ENCODE data around the gene CCR9. TPM values are rescaled to one million over a fixed set of nuclear protein-coding genes. Genes with fewer than 3 reads are reported as not detected.

CCR9 gene
- total RNA-seq, 2 experiments from 2014 or later, result 0.28 TPM

DNA sequence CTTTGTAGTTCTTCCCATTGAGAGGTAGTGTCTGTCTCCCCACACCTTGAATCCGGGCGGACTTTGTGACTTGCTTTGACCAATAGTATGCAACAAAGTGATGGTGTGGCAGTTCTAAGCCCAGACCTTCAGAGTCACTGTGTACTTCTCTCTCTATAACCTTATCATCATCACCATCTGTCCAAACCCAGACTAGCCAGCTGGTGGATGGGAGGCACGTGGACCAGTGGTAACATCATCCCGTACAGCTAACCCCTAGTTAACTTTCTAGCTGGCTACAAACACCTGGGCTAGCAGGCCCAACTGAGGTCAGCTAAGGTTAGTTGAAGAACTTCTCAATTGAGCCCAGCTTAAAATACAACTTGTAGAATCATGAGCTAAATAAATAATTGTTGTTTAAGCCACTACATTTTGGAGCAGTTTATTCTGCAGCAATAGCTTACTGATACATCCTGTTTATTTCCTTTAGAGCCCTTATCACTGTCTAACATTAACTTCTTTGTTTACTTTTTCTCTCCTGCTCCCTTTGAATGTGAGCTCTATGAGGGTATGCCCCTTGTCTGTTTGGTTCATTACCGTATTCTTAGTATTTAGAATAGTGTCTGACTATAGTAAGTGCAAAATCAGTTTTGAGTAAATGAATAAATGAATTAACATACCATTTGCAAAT, 11.5 kb upstream of the CCR9 start:
- H3K27me3 Mint-ChIP-seq, result peaks cover 73% of the 10 kb centered on the region
- no peak overlapping the region for H3K27ac Mint-ChIP-seq
- ChIA-PET POLR2A (interaction anchor here (1.7 kb wide), 1 partner anchor 10 kb away, joined by 3 read pairs; no protein-coding TSS in a partner anchor), CTCF (interaction anchor here (0.8 to 0.9 kb wide), 2 partner anchors 43 to 54 kb away, joined by 3 read pairs; no protein-coding TSS in a partner anchor)
- no peak overlapping the region for H3K4me3 Mint-ChIP-seq
- peaks cover 20% of the 10 kb centered on the region for H3K4me1 Mint-ChIP-seq
- DNase-seq, result no peak
- no peaks in the 10 kb centered on the region for H3K36me3 Mint-ChIP-seq (ENCODE audit: low read depth)
- no peaks in the 10 kb centered on the region for H3K9me3 Mint-ChIP-seq

DNA sequence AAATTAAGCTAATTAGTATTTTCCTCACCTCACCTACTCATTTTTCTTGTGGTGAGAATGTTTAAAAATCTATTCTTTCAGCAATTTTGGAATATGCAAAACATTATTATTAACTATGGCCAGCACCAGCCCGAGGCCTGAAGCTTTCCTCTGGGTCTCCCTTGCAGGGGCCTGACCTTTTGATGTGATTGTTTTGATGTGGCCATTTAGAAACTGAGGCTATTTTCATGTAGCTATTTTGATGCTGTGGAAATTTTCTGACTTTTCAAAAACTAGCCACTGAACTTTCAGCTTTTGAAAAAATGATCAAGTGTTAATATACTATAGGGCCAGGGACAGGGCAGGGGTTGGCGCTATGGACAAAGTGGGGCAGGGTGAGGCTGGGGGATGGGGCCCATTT, 8.2 kb upstream of the CCR9 start:
- Mint-ChIP-seq H3K4me3 (no peak overlapping the region), H3K27me3 (peaks cover 65% of the 10 kb centered on the region), H3K9me3 (no peaks in the 10 kb centered on the region), H3K27ac (no peak overlapping the region), H3K36me3 (ENCODE audit: low read depth) (no peaks in the 10 kb centered on the region), H3K4me1 (peaks cover 22% of the 10 kb centered on the region)
- CTCF ChIA-PET, result interaction anchor here (0.7 kb wide), 1 partner anchor 1402 kb away, joined by 3 read pairs; no protein-coding TSS in a partner anchor
- DNase-seq, result no peak
- POLR2A ChIA-PET, result interaction anchor here (0.5 kb wide), 1 partner anchor 17 kb away, joined by 3 read pairs; no protein-coding TSS in a partner anchor

GRCh38 chr3:45880725-45881077, 5.6 kb upstream of the CCR9 start:
- no peaks in the 10 kb centered on the region for H3K36me3 Mint-ChIP-seq (ENCODE audit: low read depth)
- no peak overlapping the region for H3K27ac Mint-ChIP-seq
- H3K9me3 Mint-ChIP-seq, result no peaks in the 10 kb centered on the region
- CTCF ChIA-PET, result no interaction called here
- peaks cover 29% of the 10 kb centered on the region for H3K4me1 Mint-ChIP-seq
- no peak overlapping the region for H3K4me3 Mint-ChIP-seq
- DNase-seq, result no peak
- POLR2A ChIA-PET, result interaction anchor here (0.6 to 2.1 kb wide), 8 partner anchors 11 to 526 kb away, joined by 3 to 10 read pairs (median 7); partner anchors contain the start of genes CCR5AS, CCRL2 and LZTFL1
- H3K27me3 Mint-ChIP-seq, result peaks cover 60% of the 10 kb centered on the region

GRCh38 chr3:45881078-45882022, 5.0 kb upstream of the CCR9 start:
- no peak overlapping the region for H3K27ac Mint-ChIP-seq
- H3K9me3 Mint-ChIP-seq, result no peaks in the 10 kb centered on the region
- peaks cover 29% of the 10 kb centered on the region for H3K4me1 Mint-ChIP-seq
- ChIA-PET CTCF (interaction anchor here (0.6 to 0.7 kb wide), 2 partner anchors 20 to 197 kb away, joined by 3 read pairs; no protein-coding TSS in a partner anchor), POLR2A (interaction anchor here (0.6 to 2.1 kb wide), 9 partner anchors 11 to 526 kb away, joined by 3 to 10 read pairs (median 6); partner anchors contain the start of genes CCR5AS, CCRL2, CXCR6 and LZTFL1)
- peaks cover 60% of the 10 kb centered on the region for H3K27me3 Mint-ChIP-seq
- peak; percentile 65 for DNase-seq
- no peaks in the 10 kb centered on the region for H3K36me3 Mint-ChIP-seq (ENCODE audit: low read depth)
- no peak overlapping the region for H3K4me3 Mint-ChIP-seq

GRCh38 chr3:45884368-45885201, 1.8 kb upstream of the CCR9 start:
- Mint-ChIP-seq H3K4me1 (peaks cover 25% of the 10 kb centered on the region), H3K27me3 (peaks cover 50% of the 10 kb centered on the region), H3K4me3 (no peak overlapping the region), H3K9me3 (no peaks in the 10 kb centered on the region), H3K36me3 (ENCODE audit: low read depth) (no peaks in the 10 kb centered on the region), H3K27ac (no peak overlapping the region)
- DNase-seq, result no peak
- ChIA-PET CTCF (interaction anchor here (1.1 kb wide), 1 partner anchor 45 kb away, joined by 3 read pairs; no protein-coding TSS in a partner anchor), POLR2A (interaction anchor here (1.6 kb wide), 1 partner anchor 10 kb away, joined by 3 read pairs; no protein-coding TSS in a partner anchor)

DNA sequence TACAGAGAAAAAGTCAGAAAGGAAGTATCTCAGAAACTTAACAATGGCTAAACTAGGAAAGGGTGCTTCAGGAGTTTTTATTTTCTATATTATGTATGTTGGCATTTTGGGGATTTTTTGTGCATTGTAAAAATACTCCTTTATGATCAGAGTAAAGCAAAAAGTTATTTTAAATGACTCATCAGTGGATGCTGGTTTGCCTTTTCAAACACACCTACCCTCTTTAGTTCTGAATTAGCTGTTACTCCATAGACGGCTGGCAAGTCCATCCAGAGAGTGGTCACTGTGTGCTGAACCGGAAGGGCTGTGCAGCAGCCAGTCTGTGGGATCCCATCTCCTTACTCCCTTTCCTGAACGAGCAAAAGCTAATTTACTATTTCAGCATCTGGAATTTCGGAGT, 942 bp downstream of the CCR9 start:
- peaks cover 8% of the 10 kb centered on the region for H3K4me1 Mint-ChIP-seq
- no peak for DNase-seq
- ChIA-PET POLR2A (interaction anchor here (1.1 kb wide), 1 partner anchor 30 kb away, joined by 3 read pairs; no protein-coding TSS in a partner anchor), CTCF (interaction anchor here (0.8 kb wide), 1 partner anchor 56 kb away, joined by 3 read pairs; no protein-coding TSS in a partner anchor)
- peaks cover 2% of the 10 kb centered on the region for H3K36me3 Mint-ChIP-seq (ENCODE audit: low read depth)
- peaks cover 53% of the 10 kb centered on the region for H3K27me3 Mint-ChIP-seq
- no peak overlapping the region for H3K27ac Mint-ChIP-seq
- no peaks in the 10 kb centered on the region for H3K9me3 Mint-ChIP-seq
- H3K4me3 Mint-ChIP-seq, result no peak overlapping the region

- peaks cover 2% of the 10 kb centered on the region for H3K36me3 Mint-ChIP-seq (ENCODE audit: low read depth)
- no peak overlapping the region for H3K27ac Mint-ChIP-seq
- ChIA-PET POLR2A (interaction anchor here (1.1 kb wide), 1 partner anchor 29 kb away, joined by 3 read pairs; no protein-coding TSS in a partner anchor), CTCF (interaction anchor here (0.6 to 0.8 kb wide), 2 partner anchors 55 to 275 kb away, joined by 3 to 4 read pairs; no protein-coding TSS in a partner anchor)
- H3K4me3 Mint-ChIP-seq, result no peak overlapping the region
- H3K4me1 Mint-ChIP-seq, result peaks cover 12% of the 10 kb centered on the region
- no peak for DNase-seq
- H3K9me3 Mint-ChIP-seq, result no peaks in the 10 kb centered on the region
- peaks cover 55% of the 10 kb centered on the region for H3K27me3 Mint-ChIP-seq
Observed at GRCh38 chr3:45887759-45888511, 1.6 kb downstream of the CCR9 start.

DNA sequence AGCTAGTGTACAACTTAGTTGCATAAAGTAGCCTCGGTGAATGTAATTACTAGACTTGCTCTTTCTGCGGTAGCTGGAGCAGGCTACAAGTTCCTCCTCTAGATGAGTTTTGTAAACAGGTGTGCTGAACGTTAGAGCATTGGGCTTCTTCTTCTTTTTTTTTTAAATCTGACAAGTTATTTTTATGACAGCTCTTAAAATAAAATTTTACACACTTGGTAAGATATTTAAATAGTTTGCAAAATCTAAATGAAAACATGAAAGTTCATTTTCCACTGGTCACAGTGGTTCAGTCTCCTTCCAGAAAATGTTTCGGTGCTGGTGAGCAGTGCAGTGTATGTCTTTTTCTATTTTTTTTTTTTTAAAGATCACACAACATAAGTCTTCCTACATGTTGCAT, 3.0 kb downstream of the CCR9 start:
- no peak overlapping the region for H3K27ac Mint-ChIP-seq
- H3K4me3 Mint-ChIP-seq, result no peak overlapping the region
- peaks cover 11% of the 10 kb centered on the region for H3K4me1 Mint-ChIP-seq
- ChIA-PET CTCF (no interaction called here), POLR2A (no interaction called here)
- H3K9me3 Mint-ChIP-seq, result no peaks in the 10 kb centered on the region
- DNase-seq, result no peak
- peaks cover 55% of the 10 kb centered on the region for H3K27me3 Mint-ChIP-seq
- H3K36me3 Mint-ChIP-seq (ENCODE audit: low read depth), result peaks cover 2% of the 10 kb centered on the region

DNA sequence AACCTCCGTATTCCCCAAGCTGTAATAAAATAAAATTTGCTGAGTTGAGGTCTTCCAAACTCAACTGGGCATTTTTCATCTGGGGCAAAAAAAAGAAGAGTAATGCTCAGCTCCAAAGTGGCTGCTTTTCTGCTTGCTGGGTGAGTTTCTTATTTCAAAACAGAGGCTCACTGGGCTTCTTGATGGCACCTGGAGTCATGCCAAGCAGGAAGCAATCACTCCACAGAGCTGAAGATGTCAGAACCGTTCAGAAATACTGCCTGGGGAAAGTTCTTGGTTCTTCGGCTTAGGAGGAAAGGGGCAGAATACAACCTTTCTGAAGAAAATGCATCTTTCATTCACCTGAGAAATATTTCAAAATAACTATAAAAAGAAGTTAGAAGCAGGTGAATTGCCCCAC, 4.1 kb downstream of the CCR9 start:
- POLR2A ChIA-PET, result no interaction called here
- H3K27me3 Mint-ChIP-seq, result peaks cover 55% of the 10 kb centered on the region
- peaks cover 2% of the 10 kb centered on the region for H3K36me3 Mint-ChIP-seq (ENCODE audit: low read depth)
- H3K9me3 Mint-ChIP-seq, result no peaks in the 10 kb centered on the region
- H3K27ac Mint-ChIP-seq, result no peak overlapping the region
- peaks cover 4% of the 10 kb centered on the region for H3K4me1 Mint-ChIP-seq
- no peak for DNase-seq
- no peak overlapping the region for H3K4me3 Mint-ChIP-seq
- CTCF ChIA-PET, result no interaction called here

- POLR2A ChIA-PET, result interaction anchor here (1.1 to 1.5 kb wide), 2 partner anchors 16 to 50 kb away, joined by 6 read pairs; partner anchors contain the start of gene LZTFL1
- peaks cover 4% of the 10 kb centered on the region for H3K4me1 Mint-ChIP-seq
- peaks cover 52% of the 10 kb centered on the region for H3K27me3 Mint-ChIP-seq
- H3K36me3 Mint-ChIP-seq (ENCODE audit: low read depth), result peaks cover 2% of the 10 kb centered on the region
- CTCF ChIA-PET, result interaction anchor here (1.7 kb wide), 1 partner anchor 16 kb away, joined by 3 read pairs; no protein-coding TSS in a partner anchor
- no peak for DNase-seq
- H3K4me3 Mint-ChIP-seq, result no peak overlapping the region
- H3K9me3 Mint-ChIP-seq, result no peaks in the 10 kb centered on the region
- no peak overlapping the region for H3K27ac Mint-ChIP-seq
Observed at GRCh38 chr3:45892161-45892560, 5.8 kb downstream of the CCR9 start.

- no peak overlapping the region for H3K27ac Mint-ChIP-seq
- DNase-seq, result no peak
- ChIA-PET POLR2A (interaction anchor here (1.5 kb wide), 1 partner anchor 10 kb away, joined by 3 read pairs; no protein-coding TSS in a partner anchor), CTCF (no interaction called here)
- H3K4me1 Mint-ChIP-seq, result peaks cover 4% of the 10 kb centered on the region
- H3K4me3 Mint-ChIP-seq, result no peak overlapping the region
- no peaks in the 10 kb centered on the region for H3K9me3 Mint-ChIP-seq
- H3K27me3 Mint-ChIP-seq, result peaks cover 59% of the 10 kb centered on the region
- H3K36me3 Mint-ChIP-seq (ENCODE audit: low read depth), result peaks cover 2% of the 10 kb centered on the region
Observed at GRCh38 chr3:45894015-45894414, 7.7 kb downstream of the CCR9 start.
